Smooth muscle cell (in vitro differentiated cells): ENCODE results near the gene CNTD1. TPM values are rescaled to one million over a fixed set of nuclear protein-coding genes. Genes with fewer than 3 reads are reported as not detected.
A peak's percentile ranks its signal among the peaks of the same experiment; 100 is the strongest.

Source experiments
- DNase-seq: peaks from one replicate; lab custom pipeline; 2025; ENCODE audit not compliant: unreplicated experiment; lab: John Stamatoyannopoulos, UW
- H2AFZ ChIP-seq: fragments of 200-600 bp; sonication (generic); 2 replicates; pipeline ENCODE4 v1.6.0; 2016; ENCODE audit warnings: antibody characterized with exemption, low read depth, mild to moderate bottlenecking
- H3F3A ChIP-seq: fragments of 200-600 bp; sonication (generic); 2 replicates; pipeline ENCODE4 v1.6.0; 2017; ENCODE audit warnings: antibody characterized with exemption, low read depth
- H3K27ac ChIP-seq: fragments of 200-600 bp; sonication (generic); 2 replicates; pipeline ENCODE4 v1.5.1; 2016; ENCODE audit warnings: low read depth, mild to moderate bottlenecking
- H3K27me3 ChIP-seq: fragments of 200-600 bp; sonication (generic); 2 replicates; pipeline ENCODE4 v1.6.1; 2016; ENCODE audit warnings: low read depth, mild to moderate bottlenecking
- H3K36me3 ChIP-seq: fragments of 200-600 bp; sonication (generic); 2 replicates; pipeline ENCODE4 v1.5.1; 2016; ENCODE audit warnings: low read depth
- H3K4me1 ChIP-seq: fragments of 200-600 bp; sonication (generic); 2 replicates; pipeline ENCODE4 v1.5.1; 2016; ENCODE audit warnings: low read depth
- H3K4me2 ChIP-seq: fragments of 200-600 bp; sonication (generic); 2 replicates; pipeline ENCODE4 v1.6.0; 2016; ENCODE audit warnings: mild to moderate bottlenecking
- H3K4me3 ChIP-seq: fragments of 200-600 bp; sonication (generic); 2 replicates; pipeline ENCODE4 v1.5.1; 2016; ENCODE audit warnings: mild to moderate bottlenecking
- H3K79me2 ChIP-seq: fragments of 200-600 bp; sonication (generic); 2 replicates; pipeline ENCODE4 v1.6.0; 2016; ENCODE audit warnings: low read depth, mild to moderate bottlenecking
- H3K9ac ChIP-seq: fragments of 200-600 bp; sonication (generic); 2 replicates; pipeline ENCODE4 v1.6.0; 2016; ENCODE audit warnings: low read depth
- H3K9me3 ChIP-seq: fragments of 200-600 bp; sonication (generic); replicated peaks from 2 replicates; pipeline ENCODE4 v1.5.1; 2016; ENCODE audit warnings: low read depth
- H4K20me1 ChIP-seq: fragments of 200-600 bp; sonication (generic); 2 replicates; pipeline ENCODE4 v1.6.0; 2016; ENCODE audit warnings: low read depth
- WGBS: methylation state at CpG from one replicate; pipeline ENCODE4 v1.1.7; 2016; ENCODE audit warnings: low lambda C conversion rate; 5-methylcytosine and 5-hydroxymethylcytosine counted together
- polyA plus RNA-seq: library from polyadenylated mRNA; unstranded; fragments of >200 nt; fragmentation: Nextera tagmentation; extraction: Ambion mirVana; gene quantifications from 2 replicates; pipeline ENCODE4 v1.2.1, GENCODE V29; 2016
- total RNA-seq: library from RNA; depleted of rRNA; stranded (reverse); fragments of >200 nt; gene quantifications from 2 replicates; pipeline ENCODE4 v1.2.3, GENCODE V29; 2014
- TF ChIP-seq, protein P1 (sequence below): fragments of 200-600 bp; sonication (generic); IDR thresholded peaks from 2 replicates; pipeline ENCODE4 v1.5.1; 2017; ENCODE audit warnings: borderline replicate concordance, mild to moderate bottlenecking, antibody characterized with exemption; ENCODE audit not compliant: insufficient read depth, poor library complexity, severe bottlenecking

Gene CNTD1
- total and polyA plus RNA-seq, 2 experiments from 2014 or later, result 0.17 TPM; not detected in 1

DNA sequence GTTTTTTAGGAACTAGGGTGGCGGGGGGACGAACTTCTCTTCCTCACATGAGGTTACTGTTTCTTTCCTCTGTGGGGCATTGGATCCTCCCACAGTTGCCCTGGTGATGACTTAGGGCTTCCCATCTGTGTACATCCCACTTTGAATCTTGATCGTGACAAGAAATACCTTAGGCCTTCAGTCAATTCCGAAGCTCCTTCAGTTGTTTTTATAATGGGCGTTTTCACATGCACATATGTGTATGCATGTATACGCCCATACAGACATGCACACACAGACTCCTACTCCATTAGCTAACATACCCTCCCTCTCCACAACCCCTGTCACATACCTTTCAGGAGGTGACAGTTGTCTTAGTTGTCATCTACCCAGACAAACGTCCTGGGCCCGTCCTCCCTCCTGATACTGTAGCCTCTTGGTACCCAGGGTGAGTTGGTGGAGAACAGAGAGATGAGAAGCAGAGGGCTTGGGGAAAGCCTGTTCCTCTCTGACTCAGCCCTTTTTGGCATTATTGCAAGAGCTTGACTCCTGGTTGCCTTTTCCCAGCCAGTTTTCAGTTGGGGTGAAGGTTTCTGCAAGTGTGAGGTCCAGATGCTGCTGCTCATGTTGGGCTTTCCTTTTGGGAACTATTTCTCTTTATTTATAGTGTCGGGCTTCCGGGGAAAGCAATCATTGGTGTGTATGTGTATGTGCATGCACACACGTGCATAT, 43.5 kb downstream of the CNTD1 start:
- Histone ChIP-seq H3K9me3 (no peaks in the 10 kb centered on the region), H3F3A (peaks cover 6% of the 10 kb centered on the region), H3K4me1 (no peaks in the 10 kb centered on the region), H3K79me2 (no peaks in the 10 kb centered on the region), H3K36me3 (peaks cover 10% of the 10 kb centered on the region), H3K27ac (no peak overlapping the region), H3K9ac (no peak overlapping the region), H3K27me3 (no peaks in the 10 kb centered on the region), H2AFZ (no peak overlapping the region), H4K20me1 (peaks cover 5% of the 10 kb centered on the region), H3K4me2 (no peak overlapping the region), H3K4me3 (no peak overlapping the region)
- TF ChIP-seq, protein P1, sequence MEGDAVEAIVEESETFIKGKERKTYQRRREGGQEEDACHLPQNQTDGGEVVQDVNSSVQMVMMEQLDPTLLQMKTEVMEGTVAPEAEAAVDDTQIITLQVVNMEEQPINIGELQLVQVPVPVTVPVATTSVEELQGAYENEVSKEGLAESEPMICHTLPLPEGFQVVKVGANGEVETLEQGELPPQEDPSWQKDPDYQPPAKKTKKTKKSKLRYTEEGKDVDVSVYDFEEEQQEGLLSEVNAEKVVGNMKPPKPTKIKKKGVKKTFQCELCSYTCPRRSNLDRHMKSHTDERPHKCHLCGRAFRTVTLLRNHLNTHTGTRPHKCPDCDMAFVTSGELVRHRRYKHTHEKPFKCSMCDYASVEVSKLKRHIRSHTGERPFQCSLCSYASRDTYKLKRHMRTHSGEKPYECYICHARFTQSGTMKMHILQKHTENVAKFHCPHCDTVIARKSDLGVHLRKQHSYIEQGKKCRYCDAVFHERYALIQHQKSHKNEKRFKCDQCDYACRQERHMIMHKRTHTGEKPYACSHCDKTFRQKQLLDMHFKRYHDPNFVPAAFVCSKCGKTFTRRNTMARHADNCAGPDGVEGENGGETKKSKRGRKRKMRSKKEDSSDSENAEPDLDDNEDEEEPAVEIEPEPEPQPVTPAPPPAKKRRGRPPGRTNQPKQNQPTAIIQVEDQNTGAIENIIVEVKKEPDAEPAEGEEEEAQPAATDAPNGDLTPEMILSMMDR, result no peak
- 92% methylated on average over 11 of the region's 11 CpGs for WGBS
- no peak for DNase-seq

DNA sequence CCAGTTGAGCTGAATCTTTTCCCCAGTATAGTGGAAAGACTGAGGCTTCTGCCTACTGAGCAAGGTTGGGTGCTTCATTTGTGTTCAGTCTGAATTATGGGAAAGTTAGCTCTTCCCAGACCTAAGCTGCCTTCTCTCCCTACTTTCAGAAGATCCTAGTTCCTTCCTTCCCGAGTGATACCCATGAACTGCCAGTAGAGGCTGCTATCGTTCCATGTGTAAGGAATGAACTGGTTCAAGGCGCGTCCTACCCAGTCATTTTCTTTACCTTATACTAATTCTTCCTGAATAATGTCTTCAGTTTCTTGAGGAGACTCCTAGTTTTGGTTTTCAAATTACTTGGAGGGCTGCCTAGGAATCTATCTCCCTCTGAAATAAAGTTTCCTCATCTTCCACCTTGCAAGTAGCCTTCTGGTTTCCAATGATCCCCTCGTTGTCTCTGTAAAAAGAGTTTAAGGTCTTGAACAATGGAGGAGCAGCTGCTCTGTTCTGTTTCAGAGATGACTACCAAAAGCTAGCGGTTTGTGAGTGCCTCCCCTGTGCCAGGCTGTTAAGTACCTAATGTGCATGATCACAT, 44.8 kb downstream of the CNTD1 start:
- no peak for DNase-seq
- Histone ChIP-seq H3K4me2 (no peak overlapping the region), H2AFZ (no peak overlapping the region), H3K79me2 (no peaks in the 10 kb centered on the region), H3K27me3 (no peaks in the 10 kb centered on the region), H3F3A (peaks cover 6% of the 10 kb centered on the region), H3K9me3 (no peaks in the 10 kb centered on the region), H3K4me1 (no peaks in the 10 kb centered on the region), H3K9ac (no peak overlapping the region), H3K36me3 (peaks cover 10% of the 10 kb centered on the region), H4K20me1 (peaks cover 6% of the 10 kb centered on the region), H3K27ac (no peak overlapping the region), H3K4me3 (no peak overlapping the region)
- 68% methylated on average over 6 of the region's 6 CpGs for WGBS
- TF ChIP-seq, protein P1, result peak; percentile 94

DNA sequence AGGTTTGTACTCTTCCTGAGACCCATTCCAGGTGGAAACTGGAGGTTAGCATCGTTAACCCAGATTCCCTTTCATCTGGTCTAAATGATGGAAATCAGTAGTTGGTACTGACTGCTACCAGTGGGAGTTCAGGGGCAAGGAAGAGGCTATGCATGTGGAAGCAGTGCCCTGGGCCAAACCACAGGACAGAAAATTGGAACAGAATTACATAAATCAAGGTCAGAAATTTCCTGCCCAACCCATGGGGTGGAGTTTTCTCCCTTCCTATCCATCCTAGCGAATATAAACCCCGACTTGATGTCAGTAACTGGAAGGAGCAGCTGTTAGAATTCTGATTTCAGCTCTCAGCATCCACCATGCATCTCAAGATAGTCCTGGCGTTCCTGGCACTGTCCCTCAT, 45.6 kb downstream of the CNTD1 start, which contains the start of gene AOC2:
TSS of gene AOC2 (plus strand) at position 310 of the 400 bp plus-strand sequence. CDS start at position 357, 47 bp downstream.
- no peaks in the 10 kb centered on the region for H3K9me3 ChIP-seq
- H3K36me3 ChIP-seq, result peaks cover 10% of the 10 kb centered on the region
- no peaks in the 10 kb centered on the region for H3K79me2 ChIP-seq
- TF ChIP-seq, protein P1, result no peak
- H2AFZ ChIP-seq, result no peak within 1 kb of the TSS
- H3K9ac ChIP-seq, result no peak within 1 kb of the TSS
- H3F3A ChIP-seq, result peaks cover 6% of the 10 kb centered on the region
- no peak within 1 kb of the TSS for H3K4me2 ChIP-seq
- peaks cover 6% of the 10 kb centered on the region for H4K20me1 ChIP-seq
- H3K27me3 ChIP-seq, result no peaks in the 10 kb centered on the region
- H3K27ac ChIP-seq, result no peak within 1 kb of the TSS
- DNase-seq, result no peak
- H3K4me1 ChIP-seq, result no peaks in the 10 kb centered on the region
- H3K4me3 ChIP-seq, result no peak within 1 kb of the TSS
- 99% methylated on average over 4 of the region's 4 CpGs for whole genome bisulfite sequencing
